Measurements from ENCODE around the gene FOXS1. TPM values are rescaled to one million over a fixed set of nuclear protein-coding genes. Genes with fewer than 3 reads are reported as not detected.

The FOXS1 gene
- polyA plus RNA-seq, 1 donor = 3.9 TPM

GRCh38 chr20:31862157-31862470 is 16.7 kb upstream of the FOXS1 start:
- no peak for DNase-seq

GRCh38 chr20:31861385-31862156 is 16.2 kb upstream of the FOXS1 start:
- peak; percentile 65 for DNase-seq

GRCh38 chr20:31861135-31861384 is 15.7 kb upstream of the FOXS1 start:
- no peak for DNase-seq

GRCh38 chr20:31860390-31861134 is 15.2 kb upstream of the FOXS1 start:
- DNase-seq = no peak

- DNase-seq = no peak
Measured at GRCh38 chr20:31859998-31860380, 14.6 kb upstream of the FOXS1 start.

- no peak for DNase-seq
Measured at GRCh38 chr20:31859266-31859997, 14.0 kb upstream of the FOXS1 start.

GRCh38 chr20:31858760-31859083 is 13.3 kb upstream of the FOXS1 start:
- DNase-seq = no peak

GRCh38 chr20:31857861-31858759 is 12.7 kb upstream of the FOXS1 start:
- DNase-seq = no peak

GRCh38 chr20:31856516-31856915 is 11.1 kb upstream of the FOXS1 start:
- DNase-seq = no peak

GRCh38 chr20:31853481-31853880 is 8.1 kb upstream of the FOXS1 start:
- DNase-seq = no peak

GRCh38 chr20:31851240-31851955 is 6.0 kb upstream of the FOXS1 start:
- DNase-seq = no peak

- DNase-seq = no peak
Measured at GRCh38 chr20:31849306-31849930, 4.0 kb upstream of the FOXS1 start.

GRCh38 chr20:31848088-31848999 is 2.9 kb upstream of the FOXS1 start:
- DNase-seq = no peak

- no peak for DNase-seq
Measured at GRCh38 chr20:31846793-31847138, 1.4 kb upstream of the FOXS1 start.

- DNase-seq = no peak
Measured at GRCh38 chr20:31844737-31845299, 586 bp downstream of the FOXS1 start.

- DNase-seq = no peak
Measured at GRCh38 chr20:31843881-31844280, 1.5 kb downstream of the FOXS1 start.

GRCh38 chr20:31843288-31843687 is 2.1 kb downstream of the FOXS1 start:
- no peak for DNase-seq

GRCh38 chr20:31842471-31843157 is 2.8 kb downstream of the FOXS1 start:
- no peak for DNase-seq

GRCh38 chr20:31841928-31842327 is 3.5 kb downstream of the FOXS1 start:
- DNase-seq = no peak

All from left kidney (tissue), 2 donors.